Nephron progenitor cell (in vitro differentiated cells): ENCODE measurements around the gene SH2D3C.

Experiments used
- DNase-seq: peaks from one replicate; pipeline ENCODE4 v3.0.0; 2021
- H3K27ac Mint-ChIP-seq: 2 replicates; pipeline ENCODE4 v1.8.0; 2021; ENCODE audit warnings: mild to moderate bottlenecking, moderate library complexity, mixed read lengths
- H3K27me3 Mint-ChIP-seq: 2 replicates; pipeline ENCODE4 v1.8.0; 2021; ENCODE audit warnings: mild to moderate bottlenecking, low read depth, mixed read lengths; ENCODE audit not compliant: poor library complexity
- H3K36me3 Mint-ChIP-seq: 2 replicates; pipeline ENCODE4 v1.8.0; 2021; ENCODE audit warnings: low read depth, mixed read lengths
- H3K4me1 Mint-ChIP-seq: 2 replicates; pipeline ENCODE4 v1.8.0; 2021; ENCODE audit warnings: mixed read lengths
- H3K4me3 Mint-ChIP-seq: 2 replicates; pipeline ENCODE4 v1.8.0; 2021; ENCODE audit warnings: mild to moderate bottlenecking, moderate library complexity, mixed read lengths
- H3K9me3 Mint-ChIP-seq: 2 replicates; pipeline ENCODE4 v1.8.0; 2021; ENCODE audit warnings: mild to moderate bottlenecking, moderate library complexity, mixed read lengths
- CTCF ChIP-seq: fragments of 200-600 bp; sonication (generic); IDR thresholded peaks from 2 replicates; pipeline ENCODE4 v1.5.0; 2021; ENCODE audit warnings: antibody characterized with exemption

Gene SH2D3C

GRCh38 chr9:127770905-127771569 lies 7.4 kb downstream of the SH2D3C start:
- Mint-ChIP-seq H3K27me3 (peaks cover 11% of the 10 kb centered on the region), H3K36me3 (no peaks in the 10 kb centered on the region), H3K9me3 (no peaks in the 10 kb centered on the region), H3K4me3 (peak overlapping the region; percentile 82), H3K27ac (no peak overlapping the region), H3K4me1 (peaks cover 40% of the 10 kb centered on the region)
- TF ChIP-seq CTCF: no peak
- peak; percentile 100 for DNase-seq

- DNase-seq: no peak
- Mint-ChIP-seq H3K27me3 (peaks cover 11% of the 10 kb centered on the region), H3K4me1 (peaks cover 41% of the 10 kb centered on the region), H3K36me3 (no peaks in the 10 kb centered on the region), H3K27ac (no peak overlapping the region), H3K4me3 (peak overlapping the region; percentile 82), H3K9me3 (no peaks in the 10 kb centered on the region)
- TF ChIP-seq CTCF: no peak
Measured at GRCh38 chr9:127770583-127770904, 7.9 kb downstream of the SH2D3C start.

GRCh38 chr9:127769929-127770582 lies 8.4 kb downstream of the SH2D3C start:
- TF ChIP-seq CTCF: no peak
- H3K9me3 Mint-ChIP-seq: no peaks in the 10 kb centered on the region
- H3K27ac Mint-ChIP-seq: peak overlapping the region; percentile 64
- peaks cover 46% of the 10 kb centered on the region for H3K4me1 Mint-ChIP-seq
- peaks cover 11% of the 10 kb centered on the region for H3K27me3 Mint-ChIP-seq
- no peak for DNase-seq
- no peaks in the 10 kb centered on the region for H3K36me3 Mint-ChIP-seq
- H3K4me3 Mint-ChIP-seq: peak overlapping the region; percentile 82

GRCh38 chr9:127769101-127769500 lies 9.4 kb downstream of the SH2D3C start:
- peaks cover 54% of the 10 kb centered on the region for H3K4me1 Mint-ChIP-seq
- TF ChIP-seq CTCF: no peak
- no peaks in the 10 kb centered on the region for H3K36me3 Mint-ChIP-seq
- no peaks in the 10 kb centered on the region for H3K9me3 Mint-ChIP-seq
- peak overlapping the region; percentile 90 for H3K27ac Mint-ChIP-seq
- no peak overlapping the region for H3K4me3 Mint-ChIP-seq
- peaks cover 14% of the 10 kb centered on the region for H3K27me3 Mint-ChIP-seq
- DNase-seq: no peak

- H3K27me3 Mint-ChIP-seq: peaks cover 17% of the 10 kb centered on the region
- no peak for DNase-seq
- TF ChIP-seq CTCF: no peak
- peaks cover 58% of the 10 kb centered on the region for H3K4me1 Mint-ChIP-seq
- H3K4me3 Mint-ChIP-seq: peak overlapping the region; percentile 7
- H3K9me3 Mint-ChIP-seq: no peaks in the 10 kb centered on the region
- H3K27ac Mint-ChIP-seq: peak overlapping the region; percentile 90
- no peaks in the 10 kb centered on the region for H3K36me3 Mint-ChIP-seq
Measured at GRCh38 chr9:127768698-127769097, 9.8 kb downstream of the SH2D3C start.

GRCh38 chr9:127767909-127768331 lies 10.5 kb downstream of the SH2D3C start:
- H3K27me3 Mint-ChIP-seq: peaks cover 15% of the 10 kb centered on the region
- H3K36me3 Mint-ChIP-seq: no peaks in the 10 kb centered on the region
- H3K4me3 Mint-ChIP-seq: peak overlapping the region; percentile 18
- peaks cover 66% of the 10 kb centered on the region for H3K4me1 Mint-ChIP-seq
- peak overlapping the region; percentile 90 for H3K27ac Mint-ChIP-seq
- no peak for TF ChIP-seq CTCF
- H3K9me3 Mint-ChIP-seq: no peaks in the 10 kb centered on the region
- DNase-seq: peak; percentile 73
